HG02981 (cell line): ENCODE results near the gene BLMH.
"Not testable (repeated sequence)": the region's sequence is repeated elsewhere in the genome, so short reads cannot be mapped to it uniquely, and the experiment has no call there.

Source experiments
- ATAC-seq: cut with Tn5 transposase; IDR thresholded peaks from one replicate; pipeline ENCODE4 v1.9.1; 2021; ENCODE audit warnings: mild to moderate bottlenecking, moderate library complexity; ENCODE audit not compliant: unreplicated experiment

BLMH gene

GRCh38 chr17:30232015-30232823 is 59.5 kb downstream of the BLMH start:
- ATAC-seq: no peak

- ATAC-seq: no peak
Observed at GRCh38 chr17:30230596-30231125, 61.1 kb downstream of the BLMH start.

GRCh38 chr17:30230009-30230408 is 61.7 kb downstream of the BLMH start:
- not testable (repeated sequence) for ATAC-seq

GRCh38 chr17:30229012-30229411 is 62.7 kb downstream of the BLMH start:
- no peak for ATAC-seq

- ATAC-seq: no peak
Observed at GRCh38 chr17:30228011-30228410, 63.7 kb downstream of the BLMH start.

- ATAC-seq: no peak
Observed at GRCh38 chr17:30226878-30227277, 64.9 kb downstream of the BLMH start.

- no peak for ATAC-seq
Observed at GRCh38 chr17:30225919-30226553, 65.7 kb downstream of the BLMH start.

- no peak for ATAC-seq
Observed at GRCh38 chr17:30225112-30225511, 66.6 kb downstream of the BLMH start.

- no peak for ATAC-seq
Observed at GRCh38 chr17:30224419-30224960, 67.3 kb downstream of the BLMH start.

- ATAC-seq: no peak
Observed at GRCh38 chr17:30222721-30223175, 69.0 kb downstream of the BLMH start.

GRCh38 chr17:30222251-30222650 is 69.5 kb downstream of the BLMH start:
- ATAC-seq: no peak

GRCh38 chr17:30221346-30221745 is 70.4 kb downstream of the BLMH start:
- no peak for ATAC-seq

- no peak for ATAC-seq
Observed at GRCh38 chr17:30220414-30220813, 71.3 kb downstream of the BLMH start.

GRCh38 chr17:30219833-30220232 is 71.9 kb downstream of the BLMH start:
- ATAC-seq: no peak

- ATAC-seq: no peak
Observed at GRCh38 chr17:30219315-30219714, 72.4 kb downstream of the BLMH start.

GRCh38 chr17:30218799-30219198 is 72.9 kb downstream of the BLMH start:
- no peak for ATAC-seq

GRCh38 chr17:30217746-30218245 is 73.9 kb downstream of the BLMH start:
- ATAC-seq: no peak

- ATAC-seq: no peak
Observed at GRCh38 chr17:30217054-30217453, 74.7 kb downstream of the BLMH start.

GRCh38 chr17:30212750-30213149 is 79.0 kb downstream of the BLMH start:
- peak; percentile 67 for ATAC-seq

GRCh38 chr17:30211371-30211770 is 80.4 kb downstream of the BLMH start:
- no peak for ATAC-seq

- ATAC-seq: no peak
Observed at GRCh38 chr17:30210901-30211300, 80.8 kb downstream of the BLMH start.

- no peak for ATAC-seq
Observed at GRCh38 chr17:30210366-30210765, 81.4 kb downstream of the BLMH start.
